Endothelial cell of umbilical vein (primary cell): Measurements from ENCODE around the gene RMI2.

Experiments
- EZH2 ChIP-seq: IDR thresholded peaks from 2 replicates; pipeline ENCODE4 v1.6.1; 2012; ENCODE audit warnings: borderline replicate concordance, low read depth, mild to moderate bottlenecking, moderate library complexity, low read length, inconsistent platforms; ENCODE audit not compliant: severe bottlenecking
- FOS ChIP-seq: IDR thresholded peaks from 2 replicates; pipeline ENCODE4 v1.6.1; 2011; ENCODE audit warnings: mild to moderate bottlenecking, low read length, moderate library complexity, borderline replicate concordance; ENCODE audit not compliant: insufficient read depth
- JUN ChIP-seq: IDR thresholded peaks from 2 replicates; pipeline ENCODE4 v1.6.1; 2011; ENCODE audit warnings: borderline replicate concordance, low read depth; ENCODE audit not compliant: insufficient read length, insufficient read depth
- MAX ChIP-seq: IDR thresholded peaks from 2 replicates; pipeline ENCODE4 v1.6.1; 2011; ENCODE audit not compliant: insufficient read depth, insufficient read length
- POLR2A ChIP-seq: IDR thresholded peaks from 2 replicates; pipeline ENCODE4 v1.6.1; 2012; ENCODE audit warnings: low read depth, mild to moderate bottlenecking, control low read depth, low read length
- POLR2AphosphoS5 ChIP-seq: IDR thresholded peaks from 2 replicates; pipeline ENCODE4 v1.6.1; 2012; ENCODE audit warnings: low read depth, mild to moderate bottlenecking, control low read depth, low read length, moderate library complexity; ENCODE audit not compliant: insufficient read depth
- TF ChIP-seq, protein P1 (sequence below), 2 donors: IDR thresholded peaks; 1 replicate in 1 of 2; 2 replicates in 1 of 2; pipeline ENCODE4 v1.5.1; 2011; ENCODE audit warnings: low read length in 2 of 2, mild to moderate bottlenecking in 2 of 2, moderate library complexity in 2 of 2, control low read depth in 1 of 2, inconsistent platforms in 1 of 2, low read depth in 1 of 2; ENCODE audit not compliant: insufficient read depth in 1 of 2; ENCODE audit errors: extremely low read depth in 1 of 2

DNA sequence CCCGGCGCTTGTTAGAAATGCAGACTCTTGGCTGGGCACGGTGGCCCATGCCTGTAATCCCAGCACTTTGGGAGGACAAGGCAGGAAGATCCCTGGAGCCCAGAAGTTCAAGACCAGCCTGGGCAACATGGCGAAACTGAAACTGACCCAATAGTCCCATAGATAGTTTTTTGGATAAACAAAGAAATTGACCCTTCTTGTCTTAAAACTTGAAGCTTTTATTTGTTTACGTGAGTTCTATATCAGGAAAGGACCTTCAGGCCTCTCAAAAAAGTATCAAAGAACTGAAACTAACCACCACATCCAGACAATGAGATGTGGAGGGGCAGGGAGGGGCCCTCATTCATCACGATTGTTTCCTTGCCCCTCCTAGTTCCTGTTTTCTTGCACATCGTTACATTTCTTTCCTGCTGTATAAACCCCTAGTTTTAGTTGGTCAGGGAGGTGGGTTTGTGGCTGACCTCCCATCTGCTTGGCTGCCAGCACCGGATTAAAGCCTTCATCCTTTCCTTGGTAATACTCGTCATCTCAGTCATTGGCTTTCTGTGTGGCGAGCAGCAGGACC lies 34.2 kb upstream of the RMI2 start:
- TF ChIP-seq, protein P1, sequence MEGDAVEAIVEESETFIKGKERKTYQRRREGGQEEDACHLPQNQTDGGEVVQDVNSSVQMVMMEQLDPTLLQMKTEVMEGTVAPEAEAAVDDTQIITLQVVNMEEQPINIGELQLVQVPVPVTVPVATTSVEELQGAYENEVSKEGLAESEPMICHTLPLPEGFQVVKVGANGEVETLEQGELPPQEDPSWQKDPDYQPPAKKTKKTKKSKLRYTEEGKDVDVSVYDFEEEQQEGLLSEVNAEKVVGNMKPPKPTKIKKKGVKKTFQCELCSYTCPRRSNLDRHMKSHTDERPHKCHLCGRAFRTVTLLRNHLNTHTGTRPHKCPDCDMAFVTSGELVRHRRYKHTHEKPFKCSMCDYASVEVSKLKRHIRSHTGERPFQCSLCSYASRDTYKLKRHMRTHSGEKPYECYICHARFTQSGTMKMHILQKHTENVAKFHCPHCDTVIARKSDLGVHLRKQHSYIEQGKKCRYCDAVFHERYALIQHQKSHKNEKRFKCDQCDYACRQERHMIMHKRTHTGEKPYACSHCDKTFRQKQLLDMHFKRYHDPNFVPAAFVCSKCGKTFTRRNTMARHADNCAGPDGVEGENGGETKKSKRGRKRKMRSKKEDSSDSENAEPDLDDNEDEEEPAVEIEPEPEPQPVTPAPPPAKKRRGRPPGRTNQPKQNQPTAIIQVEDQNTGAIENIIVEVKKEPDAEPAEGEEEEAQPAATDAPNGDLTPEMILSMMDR (IDR thresholded peaks at IDR 0.05; ENCODE audit: extremely low read depth in 1 of 2, insufficient read depth in 1 of 2, low read depth in 1 of 2, low read length in 2 of 2), result no peak
- TF ChIP-seq POLR2AphosphoS5 (no peak), EZH2 (no peak), POLR2A (no peak), MAX (no peak), FOS (no peak), JUN (no peak)
